HCT116 (cell line): ENCODE measurements around the gene FNDC3A. TPM values are rescaled to one million over a fixed set of nuclear protein-coding genes. Genes with fewer than 3 reads are reported as not detected.
A peak's percentile ranks its signal among the peaks of the same experiment; 100 is the strongest.

ENCODE experiments used
- ATAC-seq: fragments of 200-7000 bp; cut with Tn5 transposase; 2 replicates; pipeline ENCODE4 v1.9.1; 2020; ENCODE audit warnings: mild to moderate bottlenecking, moderate library complexity
- BruUV-seq: library from RNA; stranded (reverse); fragments of 400-500 nt; replicated peaks from 2 replicates; lab custom pipeline; 2021; lab: Mats Ljungman, UMichigan
- CTCF ChIA-PET: fragments of 300-600 bp; sonication (Branson Sonifier 250); formaldehyde crosslinking; loops from one replicate; lab custom pipeline; 2021; ENCODE audit warnings: antibody characterized with exemption; lab: Charles Lee
- POLR2A ChIA-PET: fragments of 300-600, 350-600 bp; sonication (Branson Sonifier 250); formaldehyde crosslinking; loops from one replicate; lab custom pipeline; 2021; ENCODE audit warnings: antibody characterized with exemption; lab: Charles Lee
- RAD21 ChIA-PET, 2 experiments: fragments of 300-600 bp; sonication (Branson Sonifier 250); formaldehyde crosslinking; loops; one replicate each; lab custom pipeline; 2023; ENCODE audit warnings: low total read pairs in 2 of 2; ENCODE audit not compliant: uncharacterized antibody in 2 of 2, unreplicated experiment in 2 of 2, low non-redundant PET in 1 of 2; lab: Charles Lee
- DNase-seq: peaks from one replicate; pipeline ENCODE4 v3.0.0-alpha.2; 2010; ENCODE audit warnings: low read depth, low spot score
- H2AFZ ChIP-seq: fragments of 200-600 bp; shearing (Covaris generic), sonication (generic); 2 replicates; pipeline ENCODE4 v1.6.1; 2017; ENCODE audit warnings: low read depth, mixed run types, mixed read lengths, antibody characterized with exemption, low read length; ENCODE audit not compliant: poor library complexity, severe bottlenecking
- H3K27ac ChIP-seq: 2 replicates; pipeline ENCODE4 v1.5.1; 2012; ENCODE audit warnings: low read depth, low read length
- H3K27me3 ChIP-seq: fragments of 200-600 bp; sonication (generic); 2 replicates; pipeline ENCODE4 v1.6.1; 2016; ENCODE audit warnings: mixed run types, low read length, mixed read lengths; ENCODE audit not compliant: insufficient read depth
- H3K36me3 ChIP-seq, 2 experiments: fragments of 200-500 bp in 1 of 2; fragments of 200-600 bp in 1 of 2; sonication (Bioruptor generic) in 1 of 2; sonication (generic) in 1 of 2; 2 replicates each; pipeline versions ENCODE4 v1.5.1 to v1.6.1; 2014 to 2016; ENCODE audit warnings: low read length in 2 of 2, inconsistent platforms in 1 of 2, mixed read lengths in 1 of 2, mixed run types in 1 of 2; ENCODE audit not compliant: insufficient read depth in 2 of 2, control insufficient read depth in 1 of 2
- H3K4me1 ChIP-seq, 2 experiments: fragments of 200-600 bp in 1 of 2; sonication (generic) in 1 of 2; 2 replicates each; pipeline versions ENCODE4 v1.5.1 to v1.6.1; 2012 to 2017; ENCODE audit warnings: low read length in 2 of 2, inconsistent platforms in 1 of 2, mild to moderate bottlenecking in 1 of 2, mixed read lengths in 1 of 2, mixed run types in 1 of 2, moderate library complexity in 1 of 2; ENCODE audit not compliant: insufficient read depth in 2 of 2, control insufficient read depth in 1 of 2
- H3K4me2 ChIP-seq: fragments of 200-600 bp; sonication (generic); 2 replicates; pipeline ENCODE4 v1.6.1; 2017; ENCODE audit warnings: mixed run types, low read length, mixed read lengths
- H3K4me3 ChIP-seq, 2 experiments: fragments of 200-600 bp in 1 of 2; sonication (generic) in 1 of 2; replicated peaks in 1 of 2; 2 replicates each; pipeline ENCODE4 v1.5.1; 2011 to 2016; ENCODE audit warnings: low read length in 2 of 2, control low read depth in 1 of 2, low read depth in 1 of 2, mild to moderate bottlenecking in 1 of 2, mixed read lengths in 1 of 2, mixed run types in 1 of 2
- H3K79me2 ChIP-seq: fragments of 200-600 bp; sonication (generic); 2 replicates; pipeline ENCODE4 v1.6.1; 2017; ENCODE audit warnings: mild to moderate bottlenecking, mixed run types, low read length, moderate library complexity, mixed read lengths; ENCODE audit not compliant: insufficient read depth
- H3K9ac ChIP-seq: fragments of 200-600 bp; sonication (generic); 2 replicates; pipeline ENCODE4 v1.6.1; 2016; ENCODE audit warnings: low read length, mixed read lengths
- H3K9me2 ChIP-seq: fragments of 200-600 bp; sonication (generic), shearing (Covaris generic); 2 replicates; pipeline ENCODE4 v1.6.1; 2017; ENCODE audit warnings: mixed run types, mild to moderate bottlenecking, moderate library complexity; ENCODE audit not compliant: insufficient read depth
- H3K9me3 ChIP-seq, 2 experiments: fragments of 200-500 bp in 1 of 2; fragments of 200-600 bp in 1 of 2; sonication (Bioruptor generic) in 1 of 2; sonication (generic) in 1 of 2; 2 replicates each; pipeline ENCODE4 v1.6.1; 2014 to 2017; ENCODE audit warnings: low read length in 2 of 2, mixed read lengths in 2 of 2, inconsistent platforms in 1 of 2, low read depth in 1 of 2, mild to moderate bottlenecking in 1 of 2, mixed run types in 1 of 2, moderate library complexity in 1 of 2; ENCODE audit not compliant: control insufficient read depth in 1 of 2, insufficient read depth in 1 of 2
- H4K20me1 ChIP-seq: fragments of 200-600 bp; sonication (generic), shearing (Covaris generic); 2 replicates; pipeline ENCODE4 v1.6.1; 2017; ENCODE audit warnings: mixed run types, mild to moderate bottlenecking, moderate library complexity; ENCODE audit not compliant: insufficient read depth
- CTCF ChIP-seq, 3 experiments: fragments of 200-600 bp in 1 of 3; sonication (generic) in 1 of 3; IDR thresholded peaks in 2 of 3; conservative IDR thresholded peaks in 1 of 3; 2 replicates each; pipeline ENCODE4 v1.5.1; 2012 to 2017; ENCODE audit warnings: low read depth in 2 of 3, low read length in 2 of 3, antibody characterized with exemption in 1 of 3, borderline replicate concordance in 1 of 3, control low read depth in 1 of 3, mild to moderate bottlenecking in 1 of 3, mixed read lengths in 1 of 3, mixed run types in 1 of 3, moderate library complexity in 1 of 3; ENCODE audit not compliant: insufficient read depth in 1 of 3
- MAX ChIP-seq: IDR thresholded peaks from 2 replicates; pipeline ENCODE4 v1.6.1; 2012
- POLR2AphosphoS5 ChIP-seq: IDR thresholded peaks from 2 replicates; pipeline ENCODE4 v1.6.1; 2011; ENCODE audit warnings: mild to moderate bottlenecking, low read depth, low read length, moderate library complexity
- RAD21 ChIP-seq: IDR thresholded peaks from 2 replicates; pipeline ENCODE4 v1.6.1; 2012; ENCODE audit warnings: low read depth, mild to moderate bottlenecking
- TCF7L2 ChIP-seq: IDR thresholded peaks from 2 replicates; pipeline ENCODE4 v1.7.0; 2011; ENCODE audit warnings: borderline replicate concordance, inconsistent platforms; ENCODE audit not compliant: insufficient read depth, insufficient read length; ENCODE audit errors: extremely low read depth
- intact Hi-C: fragments of 100-400 bp; cut with micrococcal nuclease; formaldehyde crosslinking; loops from 2 replicates; pipeline ENCODE4 v1.10.0; 2022
- total RNA-seq: library from RNA; stranded (reverse); gene quantifications from one replicate; pipeline ENCODE4 v1.2.1, GENCODE V29; 2021; ENCODE audit not compliant: unreplicated experiment

Gene FNDC3A
- total RNA-seq, 1 experiment from 2014 or later = 30.5 TPM

GRCh38 chr13:48976576-48977285 is 1.0 kb downstream of the FNDC3A start:
- H3K79me2 ChIP-seq = peaks cover 51% of the 10 kb centered on the region
- peak overlapping the region; percentile 71 for H3K4me2 ChIP-seq
- peak overlapping the region; percentile 58 to 62 for H3K4me3 ChIP-seq
- peak overlapping the region; percentile 72 for H2AFZ ChIP-seq
- peaks cover 11 to 18% of the 10 kb centered on the region in 2 experiments; a peak in 3 of 4 replicates for H3K4me1 ChIP-seq
- intact Hi-C loops = loop anchor here (5.0 kb wide), 1 partner anchor 121 kb away; no protein-coding TSS in a partner anchor
- H3K27ac ChIP-seq = peak overlapping the region; percentile 97
- no peaks in the 10 kb centered on the region for H4K20me1 ChIP-seq
- peak overlapping the region; percentile 74 for H3K9ac ChIP-seq
- ChIA-PET CTCF (no interaction called here), RAD21 (no interaction called here), POLR2A (interaction anchor here (1.6 kb wide), 1 partner anchor 467 kb away, joined by 3 read pairs; the partner anchor contains the start of genes CAB39L and SETDB2)
- H3K36me3 ChIP-seq = no peaks in the 10 kb centered on the region
- 0 out of 2 replicates have a peak, but pooled peaks have one; percentile 2 for TF ChIP-seq RAD21
- peak; percentile 35 for TF ChIP-seq TCF7L2
- peak; percentile 53; the same call in 1 of the 2 replicates for TF ChIP-seq MAX
- TF ChIP-seq POLR2AphosphoS5 = peak; percentile 55
- no peak for TF ChIP-seq CTCF (IDR thresholded peaks at IDR 0.05 in 2 of 3, conservative IDR thresholded peaks at IDR 0.05 in 1 of 3; ENCODE audit: borderline replicate concordance in 1 of 3, insufficient read depth in 1 of 3, low read depth in 2 of 3, low read length in 2 of 3)
- TF ChIP-seq, all 23 proteins: peak for 4
- Histone ChIP-seq H3K9me3 (peaks cover 0 to 11% of the 10 kb centered on the region in 2 experiments; a peak in 1 of 4 replicates), H3K27me3 (no peaks in the 10 kb centered on the region), H3K9me2 (no peaks in the 10 kb centered on the region)
- BruUV-seq = no TSS peak
- DNase-seq (peak; percentile 52), ATAC-seq (peak; percentile 43)
